DOHH2 (cell line): ENCODE measurements around the gene TTC34.

Experiments used
- H3F3A ChIP-seq: fragments of 200-600 bp; sonication (generic), shearing (Covaris generic); 2 replicates; pipeline ENCODE4 v1.6.0; 2016; ENCODE audit warnings: antibody characterized with exemption, mild to moderate bottlenecking; ENCODE audit not compliant: control insufficient read depth, insufficient read depth
- H3K27ac ChIP-seq: fragments of 200-600 bp; sonication (generic); 2 replicates; pipeline ENCODE4 v1.5.1; 2014; ENCODE audit warnings: low read depth, mild to moderate bottlenecking, low read length, moderate library complexity
- H3K27me3 ChIP-seq: fragments of 200-600 bp; sonication (generic); 2 replicates; pipeline ENCODE4 v1.6.1; 2014; ENCODE audit warnings: mild to moderate bottlenecking, low read length, mixed read lengths; ENCODE audit not compliant: control insufficient read depth
- H3K36me3 ChIP-seq: fragments of 200-600 bp; sonication (generic); 2 replicates; pipeline ENCODE4 v1.6.1; 2014; ENCODE audit warnings: mild to moderate bottlenecking, low read length, moderate library complexity, mixed read lengths; ENCODE audit not compliant: control insufficient read depth
- H3K4me1 ChIP-seq: fragments of 200-600 bp; sonication (generic); 2 replicates; pipeline ENCODE4 v1.6.1; 2014; ENCODE audit warnings: mild to moderate bottlenecking, low read length, mixed read lengths; ENCODE audit not compliant: control insufficient read depth
- H3K4me2 ChIP-seq: fragments of 200-600 bp; sonication (generic); 2 replicates; pipeline ENCODE4 v1.6.0; 2014; ENCODE audit warnings: mild to moderate bottlenecking, low read length, moderate library complexity
- H3K4me3 ChIP-seq: fragments of 200-600 bp; sonication (generic); 2 replicates; pipeline ENCODE4 v1.5.1; 2014; ENCODE audit warnings: mild to moderate bottlenecking, low read length, mixed read lengths
- H3K79me2 ChIP-seq: fragments of 200-600 bp; sonication (generic); 2 replicates; pipeline ENCODE4 v1.6.1; 2014; ENCODE audit warnings: mild to moderate bottlenecking, low read length, mixed read lengths; ENCODE audit not compliant: control insufficient read depth
- H3K9me2 ChIP-seq: fragments of 200-600 bp; sonication (generic); replicated peaks from 2 replicates; pipeline ENCODE4 v1.6.1; 2014; ENCODE audit warnings: mild to moderate bottlenecking, low read length, mixed read lengths; ENCODE audit not compliant: control insufficient read depth
- H3K9me3 ChIP-seq: fragments of 200-600 bp; sonication (generic); 2 replicates; pipeline ENCODE4 v1.6.1; 2014; ENCODE audit warnings: antibody characterized with exemption, low read length, mixed read lengths; ENCODE audit not compliant: control insufficient read depth, insufficient read depth
- H4K20me1 ChIP-seq: fragments of 200-600 bp; sonication (generic); 2 replicates; pipeline ENCODE4 v1.6.0; 2014; ENCODE audit warnings: low read depth, mild to moderate bottlenecking, antibody characterized with exemption, low read length, moderate library complexity; ENCODE audit not compliant: control insufficient read depth, insufficient read depth
- EZH2phosphoT487 ChIP-seq: fragments of 200-600 bp; sonication (generic); IDR thresholded peaks from 2 replicates; pipeline ENCODE4 v1.6.1; 2017; ENCODE audit warnings: borderline replicate concordance, mild to moderate bottlenecking, antibody characterized with exemption, low read length, moderate library complexity, mixed read lengths
- TF ChIP-seq, protein P1 (sequence below): fragments of 200-600 bp; sonication (generic); IDR thresholded peaks from one replicate; pipeline ENCODE4 v1.5.1; 2014; ENCODE audit warnings: antibody characterized with exemption, mild to moderate bottlenecking, low read depth, low read length; ENCODE audit not compliant: poor library complexity, severe bottlenecking

Gene TTC34

DNA sequence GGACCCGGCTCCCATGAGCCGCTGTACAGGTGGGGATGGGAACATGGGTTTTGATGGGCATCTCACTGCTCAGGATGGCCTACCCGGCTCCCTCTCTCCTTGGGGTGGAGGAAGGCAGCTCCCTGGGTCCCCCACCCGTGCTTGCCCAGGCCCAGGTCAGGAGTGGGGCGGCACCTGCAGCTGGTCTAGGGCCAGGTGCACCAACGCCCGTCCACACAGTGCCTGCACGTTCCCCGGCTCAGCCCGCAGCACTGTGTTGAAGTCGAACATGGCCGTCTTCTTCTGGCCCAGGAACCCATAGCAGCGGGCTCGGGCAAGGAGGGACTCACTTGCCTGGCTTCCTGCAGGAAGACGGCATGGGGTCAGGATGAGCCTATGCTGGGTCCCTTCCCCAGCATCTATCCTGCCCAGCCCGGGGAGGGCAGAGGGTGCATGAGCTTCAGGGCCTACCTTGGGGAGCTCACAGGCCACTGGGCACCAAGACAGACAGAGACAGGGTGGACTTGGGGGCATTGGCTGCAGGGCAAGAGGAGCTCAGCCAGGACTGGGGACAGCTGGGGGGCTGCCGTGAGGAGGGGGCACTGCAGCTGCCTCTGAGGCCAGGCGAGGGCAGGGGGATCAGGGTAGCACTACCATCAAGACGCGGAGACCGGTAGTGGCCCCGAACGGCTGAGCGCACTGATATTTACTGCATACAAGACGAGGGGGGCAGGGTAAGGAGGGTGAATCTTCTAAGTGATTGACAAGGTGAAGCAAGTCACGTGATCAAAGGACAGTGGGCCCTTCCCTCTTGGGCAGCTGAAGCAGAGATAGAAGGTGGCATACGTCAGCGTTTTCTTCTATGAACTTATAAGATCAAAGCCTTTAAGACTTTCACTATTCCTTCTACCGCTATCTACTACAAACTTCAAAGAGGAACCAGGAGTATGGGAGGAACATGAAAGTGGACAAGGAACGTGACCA, 17.8 kb downstream of the TTC34 start:
- H3K4me3 ChIP-seq = no peak overlapping the region
- no peak for TF ChIP-seq EZH2phosphoT487
- TF ChIP-seq, protein P1, sequence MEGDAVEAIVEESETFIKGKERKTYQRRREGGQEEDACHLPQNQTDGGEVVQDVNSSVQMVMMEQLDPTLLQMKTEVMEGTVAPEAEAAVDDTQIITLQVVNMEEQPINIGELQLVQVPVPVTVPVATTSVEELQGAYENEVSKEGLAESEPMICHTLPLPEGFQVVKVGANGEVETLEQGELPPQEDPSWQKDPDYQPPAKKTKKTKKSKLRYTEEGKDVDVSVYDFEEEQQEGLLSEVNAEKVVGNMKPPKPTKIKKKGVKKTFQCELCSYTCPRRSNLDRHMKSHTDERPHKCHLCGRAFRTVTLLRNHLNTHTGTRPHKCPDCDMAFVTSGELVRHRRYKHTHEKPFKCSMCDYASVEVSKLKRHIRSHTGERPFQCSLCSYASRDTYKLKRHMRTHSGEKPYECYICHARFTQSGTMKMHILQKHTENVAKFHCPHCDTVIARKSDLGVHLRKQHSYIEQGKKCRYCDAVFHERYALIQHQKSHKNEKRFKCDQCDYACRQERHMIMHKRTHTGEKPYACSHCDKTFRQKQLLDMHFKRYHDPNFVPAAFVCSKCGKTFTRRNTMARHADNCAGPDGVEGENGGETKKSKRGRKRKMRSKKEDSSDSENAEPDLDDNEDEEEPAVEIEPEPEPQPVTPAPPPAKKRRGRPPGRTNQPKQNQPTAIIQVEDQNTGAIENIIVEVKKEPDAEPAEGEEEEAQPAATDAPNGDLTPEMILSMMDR = no peak

GRCh38 chr1:2783069-2783434, 18.4 kb downstream of the TTC34 start:
- Histone ChIP-seq H3K4me1 (no peaks in the 10 kb centered on the region), H3K9me2 (no peaks in the 10 kb centered on the region), H3K4me2 (no peak overlapping the region), H3F3A (no peaks in the 10 kb centered on the region), H4K20me1 (no peaks in the 10 kb centered on the region), H3K79me2 (no peaks in the 10 kb centered on the region), H3K27me3 (no peaks in the 10 kb centered on the region), H3K36me3 (no peaks in the 10 kb centered on the region), H3K9me3 (peaks cover 6% of the 10 kb centered on the region; the same call in 1 of the 2 replicates), H3K4me3 (no peak overlapping the region), H3K27ac (no peak overlapping the region)
- TF ChIP-seq, protein P1 = no peak
- no peak for TF ChIP-seq EZH2phosphoT487

More for the DNA sequence above, 17.8 kb downstream of the TTC34 start:
- H3K4me1 ChIP-seq = no peaks in the 10 kb centered on the region
- no peaks in the 10 kb centered on the region for H3K9me2 ChIP-seq
- no peak overlapping the region for H3K4me2 ChIP-seq
- H3K36me3 ChIP-seq = no peaks in the 10 kb centered on the region
- no peaks in the 10 kb centered on the region for H3K27me3 ChIP-seq
- no peak overlapping the region for H3K27ac ChIP-seq
- peaks cover 6% of the 10 kb centered on the region; the same call in 1 of the 2 replicates for H3K9me3 ChIP-seq
- H3K79me2 ChIP-seq = no peaks in the 10 kb centered on the region
- no peaks in the 10 kb centered on the region for H4K20me1 ChIP-seq
- no peaks in the 10 kb centered on the region for H3F3A ChIP-seq

- Histone ChIP-seq H3K4me2 (no peak overlapping the region), H3K79me2 (no peaks in the 10 kb centered on the region), H3K4me1 (no peaks in the 10 kb centered on the region), H3K9me3 (peaks cover 6% of the 10 kb centered on the region; the same call in 1 of the 2 replicates), H3K36me3 (no peaks in the 10 kb centered on the region), H3K27me3 (no peaks in the 10 kb centered on the region), H4K20me1 (no peaks in the 10 kb centered on the region), H3F3A (no peaks in the 10 kb centered on the region), H3K27ac (no peak overlapping the region), H3K4me3 (no peak overlapping the region), H3K9me2 (no peaks in the 10 kb centered on the region)
- TF ChIP-seq EZH2phosphoT487 = no peak
- TF ChIP-seq, protein P1 = no peak
These were observed 19.9 kb downstream of the TTC34 start for GRCh38 chr1:2781627-2782026.
